ENCODE results near the gene MRC1. TPM values are rescaled to one million over a fixed set of nuclear protein-coding genes. Genes with fewer than 3 reads are reported as not detected.

Gene MRC1
- total RNA-seq, 6 donors from 2014 or later = 77.4 to 493 (median 121) TPM

GRCh38 chr10:17847585-17848296, 38.6 kb downstream of the MRC1 start:
- WGBS, 2 donors = 69 to 73% methylated on average over 5 of the region's 5 CpGs
- peak in 1 of 2 donors; percentile 32 for ATAC-seq (ENCODE audit: low FRiP score in 2 of 2)

DNA sequence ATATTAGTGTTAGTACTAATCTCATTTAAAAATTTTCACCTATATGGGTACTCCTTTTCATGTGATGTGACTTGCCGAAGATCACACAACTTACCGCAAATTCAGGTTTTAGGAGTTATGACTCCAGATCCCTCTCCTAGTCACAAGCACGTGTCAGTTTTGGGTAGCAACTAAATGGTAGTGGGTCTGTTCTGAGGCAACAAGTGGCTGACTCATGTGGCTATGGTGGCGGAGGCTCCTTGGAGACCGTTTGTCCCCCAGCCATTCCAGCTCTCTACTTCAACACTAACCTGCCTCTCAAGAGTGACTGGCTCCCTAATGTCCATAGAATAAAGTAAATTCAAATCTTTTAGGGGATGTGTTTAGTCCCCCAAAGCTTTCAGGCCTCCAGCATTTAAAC, 39.5 kb downstream of the MRC1 start:
- H3K27me3 ChIP-seq = no peaks in the 10 kb centered on the region
- no peak overlapping the region for H3K4me3 ChIP-seq
- ATAC-seq (ENCODE audit: low FRiP score in 2 of 2) (no peak), DNase-seq (no peak)
- 82 to 86% methylated on average over 3 to 5 of the region's 5 CpGs for WGBS, 2 donors
- no peak for TF ChIP-seq EP300 (IDR thresholded peaks at IDR 0.05)
- no peak for TF ChIP-seq POLR2A (IDR thresholded peaks at IDR 0.05)
- no peak for TF ChIP-seq POLR2AphosphoS5 (IDR thresholded peaks at IDR 0.05)
- peaks cover 0 to 3% (median 0%) of the 10 kb centered on the region in 4 donors for H3K4me1 ChIP-seq
- H3K27ac ChIP-seq = no peak overlapping the region
- no peaks in the 10 kb centered on the region for H3K9me3 ChIP-seq
- no peaks in the 10 kb centered on the region for H3K36me3 ChIP-seq

More at GRCh38 chr10:17847585-17848296, 38.6 kb downstream of the MRC1 start:
- H3K4me3 ChIP-seq = no peak overlapping the region
- DNase-seq = peak in 1 of 2 donors; percentile 24
- H3K4me1 ChIP-seq = peaks cover 0 to 3% (median 0%) of the 10 kb centered on the region in 4 donors
- no peak overlapping the region for H3K27ac ChIP-seq
- TF ChIP-seq POLR2AphosphoS5 (IDR thresholded peaks at IDR 0.05) = no peak
- TF ChIP-seq, protein P1, sequence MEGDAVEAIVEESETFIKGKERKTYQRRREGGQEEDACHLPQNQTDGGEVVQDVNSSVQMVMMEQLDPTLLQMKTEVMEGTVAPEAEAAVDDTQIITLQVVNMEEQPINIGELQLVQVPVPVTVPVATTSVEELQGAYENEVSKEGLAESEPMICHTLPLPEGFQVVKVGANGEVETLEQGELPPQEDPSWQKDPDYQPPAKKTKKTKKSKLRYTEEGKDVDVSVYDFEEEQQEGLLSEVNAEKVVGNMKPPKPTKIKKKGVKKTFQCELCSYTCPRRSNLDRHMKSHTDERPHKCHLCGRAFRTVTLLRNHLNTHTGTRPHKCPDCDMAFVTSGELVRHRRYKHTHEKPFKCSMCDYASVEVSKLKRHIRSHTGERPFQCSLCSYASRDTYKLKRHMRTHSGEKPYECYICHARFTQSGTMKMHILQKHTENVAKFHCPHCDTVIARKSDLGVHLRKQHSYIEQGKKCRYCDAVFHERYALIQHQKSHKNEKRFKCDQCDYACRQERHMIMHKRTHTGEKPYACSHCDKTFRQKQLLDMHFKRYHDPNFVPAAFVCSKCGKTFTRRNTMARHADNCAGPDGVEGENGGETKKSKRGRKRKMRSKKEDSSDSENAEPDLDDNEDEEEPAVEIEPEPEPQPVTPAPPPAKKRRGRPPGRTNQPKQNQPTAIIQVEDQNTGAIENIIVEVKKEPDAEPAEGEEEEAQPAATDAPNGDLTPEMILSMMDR (IDR thresholded peaks at IDR 0.05) = peak in 3 of 6 experiments; percentile 8 to 22 (median 8)
- no peak for TF ChIP-seq EP300 (IDR thresholded peaks at IDR 0.05)
- no peaks in the 10 kb centered on the region for H3K9me3 ChIP-seq
- no peaks in the 10 kb centered on the region for H3K27me3 ChIP-seq
- H3K36me3 ChIP-seq = no peaks in the 10 kb centered on the region

- no peaks in the 10 kb centered on the region for H3K27me3 ChIP-seq
- H3K4me3 ChIP-seq = no peak overlapping the region
- peaks cover 0 to 3% (median 0%) of the 10 kb centered on the region in 4 donors for H3K4me1 ChIP-seq
- H3K27ac ChIP-seq = no peak overlapping the region
- H3K9me3 ChIP-seq = no peaks in the 10 kb centered on the region
- DNase-seq (no peak), ATAC-seq (ENCODE audit: low FRiP score in 2 of 2) (no peak)
- H3K36me3 ChIP-seq = no peaks in the 10 kb centered on the region
- 80 to 84% methylated on average over 3 of the region's 3 CpGs for WGBS, 2 donors
- TF ChIP-seq EP300 (IDR thresholded peaks at IDR 0.05) (no peak), POLR2AphosphoS5 (IDR thresholded peaks at IDR 0.05) (no peak), POLR2A (IDR thresholded peaks at IDR 0.05) (no peak)
- TF ChIP-seq, protein P1 (IDR thresholded peaks at IDR 0.05) = no peak
These were observed 41.4 kb downstream of the MRC1 start for GRCh38 chr10:17850501-17850900.

DNA sequence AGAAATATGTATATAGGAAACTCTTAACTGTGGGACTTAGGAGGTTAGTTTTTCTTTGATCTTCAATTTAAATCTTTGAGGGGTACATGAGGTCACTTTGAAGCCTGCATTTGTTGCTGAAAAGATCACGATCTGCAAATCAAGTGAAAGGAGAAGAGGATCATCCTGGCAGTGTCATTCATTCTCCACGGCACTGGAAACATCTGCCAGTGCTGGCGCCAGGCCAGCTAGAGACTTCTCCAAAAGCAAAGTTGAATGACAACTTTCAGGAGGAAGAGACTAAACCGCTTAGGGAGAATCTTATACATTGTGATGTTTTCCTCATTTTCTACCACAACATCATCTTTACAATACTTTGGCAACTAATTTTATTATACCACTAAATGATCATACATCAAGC, 42.5 kb downstream of the MRC1 start:
- Histone ChIP-seq H3K36me3 (no peaks in the 10 kb centered on the region), H3K27ac (no peak overlapping the region), H3K4me1 (peaks cover 0 to 3% (median 0%) of the 10 kb centered on the region in 4 donors), H3K27me3 (no peaks in the 10 kb centered on the region), H3K4me3 (no peak overlapping the region), H3K9me3 (no peaks in the 10 kb centered on the region)
- TF ChIP-seq, protein P1 (IDR thresholded peaks at IDR 0.05) = no peak
- TF ChIP-seq POLR2AphosphoS5 (IDR thresholded peaks at IDR 0.05) = no peak
- ATAC-seq (ENCODE audit: low FRiP score in 2 of 2) = peak in 1 of 2 donors; percentile 65
- 11 to 13% methylated on average over 4 of the region's 4 CpGs for WGBS, 2 donors
- DNase-seq = peak in 1 of 2 donors; percentile 52

DNA sequence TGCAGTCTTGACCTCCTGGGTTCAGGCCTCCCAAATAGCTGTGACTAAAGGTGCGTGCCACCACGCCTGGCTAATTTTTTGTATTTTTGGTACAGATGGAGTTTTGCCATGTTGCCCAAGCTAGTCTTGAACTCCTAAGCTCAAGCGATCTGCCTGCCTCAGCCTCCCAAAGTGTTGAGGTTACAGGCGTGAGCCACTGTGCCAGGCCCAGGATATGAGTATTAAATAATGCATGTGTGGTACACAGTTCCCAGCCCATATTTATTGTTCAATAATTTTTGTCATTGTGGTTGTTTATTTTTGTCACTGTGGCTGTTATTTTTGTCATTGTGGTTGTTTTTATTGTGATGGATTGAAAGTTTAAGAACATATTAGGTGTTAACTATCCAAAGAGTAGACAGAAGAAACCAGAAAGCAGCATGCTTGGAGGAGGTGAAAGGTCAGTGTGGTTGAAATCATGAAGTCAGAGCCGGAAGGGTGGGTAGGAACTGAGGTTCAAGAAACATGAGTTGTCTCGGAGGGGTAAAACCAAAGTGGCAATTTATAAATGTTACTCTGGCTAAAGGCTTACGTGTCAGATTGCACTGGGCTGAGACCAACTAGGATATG, 45.0 kb downstream of the MRC1 start:
- no peak overlapping the region for H3K27ac ChIP-seq
- TF ChIP-seq POLR2AphosphoS5 (IDR thresholded peaks at IDR 0.05) (no peak), POLR2A (IDR thresholded peaks at IDR 0.05) (no peak), EP300 (IDR thresholded peaks at IDR 0.05) (no peak)
- TF ChIP-seq, protein P1 (IDR thresholded peaks at IDR 0.05) = no peak
- H3K4me1 ChIP-seq = peaks cover 0 to 3% (median 0%) of the 10 kb centered on the region in 4 donors
- no peaks in the 10 kb centered on the region for H3K27me3 ChIP-seq
- no peak overlapping the region for H3K4me3 ChIP-seq
- H3K9me3 ChIP-seq = no peaks in the 10 kb centered on the region
- no peaks in the 10 kb centered on the region for H3K36me3 ChIP-seq
- WGBS, 2 donors = 87 to 89% methylated on average over 7 of the region's 7 CpGs
- DNase-seq (no peak), ATAC-seq (ENCODE audit: low FRiP score in 2 of 2) (peak in 1 of 2 donors; percentile 43)
